Body of pancreas (tissue), 4 donors: ENCODE data around the gene TELO2. TPM values are rescaled to one million over a fixed set of nuclear protein-coding genes. Genes with fewer than 3 reads are reported as not detected.

Experiments used
- ATAC-seq: fragments of 150-250 bp; one replicate; pipeline ENCODE4 v1.9.1; 2016
- DNase-seq, 4 donors: peaks; one replicate each; pipeline ENCODE4 v3.0.0-alpha.2; 2019
- H3K27ac ChIP-seq, 4 donors: fragments of 200-600 bp; sonication (generic); 1 replicate in 3 of 4; 2 replicates in 1 of 4; pipeline versions ENCODE4 v1.5.1 to v1.6.1; 2016 to 2019; ENCODE audit warnings: mild to moderate bottlenecking in 1 of 4, mixed read lengths in 1 of 4, moderate library complexity in 1 of 4
- H3K27me3 ChIP-seq, 2 donors: fragments of 200-600 bp; sonication (generic); one replicate each; pipeline ENCODE4 v1.6.0; 2016; ENCODE audit warnings: mild to moderate bottlenecking in 1 of 2
- H3K36me3 ChIP-seq, 2 donors: fragments of 200-600 bp; sonication (generic); replicated peaks in 1 of 2; 2 replicates each; pipeline ENCODE4 v1.5.1; 2016; ENCODE audit warnings: low read depth in 2 of 2; ENCODE audit not compliant: insufficient read depth in 1 of 2
- H3K4me1 ChIP-seq: fragments of 200-600 bp; sonication (generic); one replicate; pipeline ENCODE4 v1.6.0; 2016
- H3K4me3 ChIP-seq, 2 donors: fragments of 200-600 bp; sonication (generic); 1 replicate in 1 of 2; 2 replicates in 1 of 2; pipeline ENCODE4 v1.5.1; 2016 to 2019
- H3K9me3 ChIP-seq, 3 donors: fragments of 200-600 bp; sonication (generic); 1 replicate in 2 of 3; 2 replicates in 1 of 3; pipeline ENCODE4 v1.5.1; 2016
- CTCF ChIP-seq, 7 experiments: fragments of 450-650 bp in 4 of 7; fragments of 200-600 bp in 3 of 7; sonication (generic) in 3 of 7; IDR thresholded peaks; one replicate each; pipeline ENCODE4 v1.5.1; 2016 to 2019; ENCODE audit warnings: antibody characterized with exemption in 7 of 7
- POLR2A ChIP-seq, 3 donors: fragments of 450-650 bp; IDR thresholded peaks; one replicate each; pipeline ENCODE4 v1.6.1; 2016; ENCODE audit warnings: antibody characterized with exemption in 3 of 3, mild to moderate bottlenecking in 2 of 3
- WGBS, 2 donors: methylation state at CpG; one replicate each; pipeline ENCODE4 v1.1.5; 2017; 5-methylcytosine and 5-hydroxymethylcytosine counted together
- intact Hi-C: fragments of 100-400 bp; cut with DNase I; formaldehyde crosslinking; loops from one replicate; pipeline ENCODE4 v1.15.1; 2023
- total RNA-seq, 2 donors: library from RNA; depleted of rRNA; stranded (reverse); fragments of >200 nt; gene quantifications; one replicate each; pipeline ENCODE4 v1.1.0, GENCODE V29; 2016

Gene TELO2
- total RNA-seq, 2 donors from 2014 or later = 25.4 to 76.5 TPM

DNA sequence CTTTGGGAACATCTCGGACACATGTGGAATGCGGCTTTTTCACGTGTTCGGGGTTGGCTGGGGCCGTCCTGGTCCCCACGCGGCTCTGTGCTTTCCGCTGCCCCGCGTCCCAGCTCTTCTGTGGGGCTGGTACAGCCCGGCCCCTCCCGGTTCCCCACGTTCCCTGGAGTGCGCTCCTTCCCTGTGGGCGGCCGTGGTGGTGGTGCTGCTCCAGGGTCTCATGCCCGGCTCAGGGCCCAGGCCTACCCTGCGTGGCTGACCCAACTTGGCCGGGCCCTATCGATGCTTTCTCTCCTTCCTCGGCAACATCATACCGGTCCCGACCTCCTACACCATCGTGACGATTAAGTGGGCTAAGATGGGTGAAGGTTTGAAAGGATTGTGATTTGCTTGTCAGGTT is 3.3 kb downstream of the TELO2 start:
- H3K27ac ChIP-seq = no peak overlapping the region
- no peak overlapping the region for H3K4me3 ChIP-seq
- no peak for DNase-seq
- TF ChIP-seq CTCF (IDR thresholded peaks at IDR 0.05) = no peak
- TF ChIP-seq POLR2A (IDR thresholded peaks at IDR 0.05) = no peak
- H3K36me3 ChIP-seq = peaks cover 0 to 1% of the 10 kb centered on the region in 2 donors
- no peaks in the 10 kb centered on the region for H3K27me3 ChIP-seq
- ATAC-seq = no peak
- H3K9me3 ChIP-seq = no peaks in the 10 kb centered on the region
- 87 to 92% methylated on average over 16 to 25 of the region's 25 CpGs for WGBS, 2 donors
- H3K4me1 ChIP-seq = peaks cover 21% of the 10 kb centered on the region
- intact Hi-C loops = no loop called here

DNA sequence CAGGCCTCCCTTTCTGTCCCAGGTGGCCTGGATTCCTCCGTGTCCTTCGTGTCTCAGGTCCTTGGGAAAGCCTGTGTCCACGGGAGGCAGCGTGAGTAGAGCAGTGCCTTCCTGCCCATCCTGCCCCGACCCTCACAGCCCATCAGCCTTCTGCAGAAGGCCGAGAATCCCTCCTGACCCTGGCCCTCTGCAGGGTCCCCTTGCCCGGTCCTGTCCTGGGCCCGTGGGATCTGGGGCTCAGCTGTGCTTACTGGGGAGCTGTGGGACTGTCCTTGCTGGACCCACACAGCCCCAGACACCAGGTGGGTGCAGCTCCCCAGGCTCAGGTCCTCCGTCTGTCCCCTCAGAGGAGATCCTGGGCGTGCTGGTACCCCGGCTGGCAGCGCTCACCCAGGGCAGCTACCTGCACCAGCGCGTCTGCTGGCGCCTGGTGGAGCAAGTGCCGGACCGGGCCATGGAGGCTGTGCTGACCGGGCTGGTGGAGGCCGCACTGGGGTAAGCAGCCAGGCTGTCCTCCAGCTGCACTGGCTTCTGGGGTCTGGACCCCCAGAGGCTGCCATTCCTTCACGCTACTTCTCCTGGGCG is 3.9 kb downstream of the TELO2 start:
- DNase-seq (no peak), ATAC-seq (no peak)
- TF ChIP-seq CTCF (IDR thresholded peaks at IDR 0.05) (no peak), POLR2A (IDR thresholded peaks at IDR 0.05) (no peak)
- peaks cover 0 to 5% of the 10 kb centered on the region in 2 donors for H3K36me3 ChIP-seq
- H3K9me3 ChIP-seq = no peaks in the 10 kb centered on the region
- H3K4me3 ChIP-seq = no peak overlapping the region
- H3K4me1 ChIP-seq = peaks cover 21% of the 10 kb centered on the region
- no peak overlapping the region for H3K27ac ChIP-seq
- WGBS, 2 donors = 83 to 90% methylated on average over 7 to 13 of the region's 21 CpGs
- H3K27me3 ChIP-seq = no peaks in the 10 kb centered on the region
- intact Hi-C loops = no loop called here

DNA sequence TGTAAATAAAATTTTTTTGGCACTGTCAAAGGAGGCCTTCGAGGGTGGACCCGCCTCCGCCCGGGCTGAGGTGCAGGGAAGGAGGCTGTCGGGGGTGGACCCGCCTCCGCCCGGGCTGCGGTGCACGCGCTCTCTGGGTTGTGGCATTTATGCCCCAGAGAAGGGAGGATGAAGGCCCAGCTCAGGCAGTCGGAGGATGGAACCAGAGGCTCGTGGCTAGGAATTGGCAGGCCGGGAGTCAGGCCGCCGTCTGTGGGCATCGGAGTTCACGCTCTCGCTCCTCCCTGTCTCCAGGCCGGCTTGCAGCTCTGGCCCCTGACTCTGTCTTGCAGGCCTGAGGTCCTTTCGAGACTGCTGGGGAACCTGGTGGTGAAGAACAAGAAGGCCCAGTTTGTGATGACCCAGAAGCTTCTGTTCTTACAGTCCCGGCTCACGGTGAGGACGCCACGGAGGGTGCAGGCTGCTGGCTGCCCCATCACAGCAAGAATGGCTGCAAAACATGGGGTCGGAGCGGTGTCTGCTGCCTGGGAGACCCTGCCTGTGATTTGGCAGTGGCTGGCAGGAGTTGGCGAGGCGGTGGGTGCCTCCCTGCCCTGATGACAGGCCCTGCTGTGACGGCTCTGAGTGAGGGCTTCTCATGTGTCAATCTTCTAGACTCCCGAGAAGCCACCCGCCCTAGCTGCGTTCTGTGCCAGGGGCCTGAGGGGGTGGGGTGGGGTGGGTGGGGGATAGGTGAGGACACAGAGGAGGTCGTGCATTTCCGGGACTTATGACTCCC is 5.9 kb downstream of the TELO2 start:
- TF ChIP-seq CTCF (IDR thresholded peaks at IDR 0.05) = no peak
- no peak for TF ChIP-seq POLR2A (IDR thresholded peaks at IDR 0.05)
- Histone ChIP-seq H3K9me3 (no peaks in the 10 kb centered on the region), H3K27ac (no peak overlapping the region), H3K27me3 (no peaks in the 10 kb centered on the region), H3K36me3 (peaks cover 0 to 5% of the 10 kb centered on the region in 2 donors), H3K4me3 (no peak overlapping the region), H3K4me1 (peaks cover 8% of the 10 kb centered on the region)
- DNase-seq (no peak), ATAC-seq (no peak)
- 93% methylated on average over 16 to 33 of the region's 35 CpGs for WGBS, 2 donors
- intact Hi-C loops = no loop called here

DNA sequence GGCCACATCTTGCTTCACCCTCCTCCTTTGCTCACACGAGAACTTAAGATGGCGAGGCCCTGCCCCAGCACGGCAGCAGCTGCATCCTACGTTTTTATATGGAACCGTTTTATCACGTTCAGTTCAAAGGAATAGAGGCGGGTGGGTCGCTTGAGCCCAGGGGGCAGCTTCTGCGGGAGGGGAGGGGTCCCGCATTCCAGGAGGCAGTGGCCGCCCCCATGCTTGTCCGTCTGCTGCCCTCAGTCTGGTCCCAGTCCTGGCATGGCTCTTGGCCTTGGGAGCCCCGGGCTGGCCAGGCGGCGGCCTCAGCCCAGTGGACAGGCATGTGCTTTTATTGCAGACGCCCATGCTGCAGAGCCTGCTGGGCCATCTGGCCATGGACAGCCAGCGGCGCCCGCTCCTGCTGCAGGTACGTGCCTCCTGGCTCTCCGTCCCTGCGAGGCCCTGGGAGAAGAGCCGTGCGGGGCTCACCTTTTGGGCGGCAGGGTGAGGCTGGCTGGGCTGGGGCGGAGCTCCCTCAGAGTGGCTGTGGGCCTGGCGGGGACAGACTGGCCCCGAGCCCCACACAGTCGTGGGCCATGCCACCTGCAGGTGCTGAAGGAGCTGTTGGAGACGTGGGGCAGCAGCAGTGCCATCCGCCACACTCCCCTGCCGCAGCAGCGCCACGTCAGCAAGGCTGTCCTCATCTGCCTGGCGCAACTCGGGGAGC is 6.8 kb downstream of the TELO2 start:
- H3K36me3 ChIP-seq = peaks cover 0 to 5% of the 10 kb centered on the region in 2 donors
- no peaks in the 10 kb centered on the region for H3K27me3 ChIP-seq
- DNase-seq = no peak
- TF ChIP-seq CTCF (IDR thresholded peaks at IDR 0.05) (no peak), POLR2A (IDR thresholded peaks at IDR 0.05) (no peak)
- H3K9me3 ChIP-seq = no peaks in the 10 kb centered on the region
- no peak for ATAC-seq
- no peak overlapping the region for H3K27ac ChIP-seq
- intact Hi-C loops = no loop called here
- H3K4me1 ChIP-seq = peaks cover under 1% of the 10 kb centered on the region
- no peak overlapping the region for H3K4me3 ChIP-seq
- 93% methylated on average over 9 to 31 of the region's 36 CpGs for WGBS, 2 donors
